Neural cell (in vitro differentiated cells): Measurements from ENCODE around the gene PDS5B. TPM values are rescaled to one million over a fixed set of nuclear protein-coding genes. Genes with fewer than 3 reads are reported as not detected.

ENCODE experiments used
- H2AFZ ChIP-seq: fragments of 200-600, 300-800 bp; sonication (generic), shearing (Covaris generic); 2 replicates; pipeline ENCODE4 v1.6.0; 2014; ENCODE audit warnings: low read depth, mild to moderate bottlenecking, antibody characterized with exemption, low read length, moderate library complexity
- H3F3A ChIP-seq: fragments of 200-600 bp; shearing (Covaris generic); 2 replicates; pipeline ENCODE4 v1.6.1; 2016; ENCODE audit warnings: mild to moderate bottlenecking, moderate library complexity, mixed read lengths, antibody characterized with exemption, low read length; ENCODE audit not compliant: insufficient read depth, poor library complexity, severe bottlenecking
- H3K27ac ChIP-seq: fragments of 200-600, 300-800 bp; sonication (generic), shearing (Covaris generic); 2 replicates; pipeline ENCODE4 v1.5.1; 2014; ENCODE audit warnings: mild to moderate bottlenecking, low read length, moderate library complexity
- H3K27me3 ChIP-seq: fragments of 300-800, 200-600 bp; sonication (generic), shearing (Covaris generic); 2 replicates; pipeline ENCODE4 v1.6.0; 2014; ENCODE audit warnings: mild to moderate bottlenecking, low read depth, low read length, moderate library complexity; ENCODE audit not compliant: insufficient read depth
- H3K36me3 ChIP-seq: fragments of 300-800, 200-600 bp; sonication (generic), shearing (Covaris generic); 2 replicates; pipeline ENCODE4 v1.5.1; 2014; ENCODE audit warnings: mild to moderate bottlenecking, antibody characterized with exemption, low read length, moderate library complexity; ENCODE audit not compliant: insufficient read depth
- H3K4me2 ChIP-seq: fragments of 300-800, 200-600 bp; sonication (generic), shearing (Covaris generic); 2 replicates; pipeline ENCODE4 v1.6.0; 2014; ENCODE audit warnings: mild to moderate bottlenecking, low read length
- H3K4me3 ChIP-seq: fragments of 300-800, 200-600 bp; sonication (generic), shearing (Covaris generic); 2 replicates; pipeline ENCODE4 v1.5.1; 2014; ENCODE audit warnings: mild to moderate bottlenecking, low read length, moderate library complexity
- H3K79me2 ChIP-seq: fragments of 200-600 bp; shearing (Covaris generic); replicated peaks from 2 replicates; pipeline ENCODE4 v1.6.0; 2014; ENCODE audit warnings: mild to moderate bottlenecking, low read length, moderate library complexity; ENCODE audit not compliant: insufficient read depth
- H3K9ac ChIP-seq: fragments of 300-800, 200-600 bp; sonication (generic), shearing (Covaris generic); 2 replicates; pipeline ENCODE4 v1.6.1; 2016; ENCODE audit warnings: mild to moderate bottlenecking, low read length, mixed read lengths
- H3K9me2 ChIP-seq: fragments of 200-600 bp; shearing (Covaris generic); 2 replicates; pipeline ENCODE4 v1.6.1; 2016; ENCODE audit warnings: mild to moderate bottlenecking, low read length, mixed read lengths; ENCODE audit not compliant: insufficient read depth
- H3K9me3 ChIP-seq: fragments of 200-600, 300-800 bp; sonication (generic), shearing (Covaris generic); 2 replicates; pipeline ENCODE4 v1.6.1; 2016; ENCODE audit warnings: mild to moderate bottlenecking, mixed run types, low read length, moderate library complexity, mixed read lengths
- H4K20me1 ChIP-seq: fragments of 200-600 bp; shearing (Covaris generic); 2 replicates; pipeline ENCODE4 v1.6.1; 2016; ENCODE audit warnings: mild to moderate bottlenecking, mixed run types; ENCODE audit not compliant: insufficient read depth
- CTCF ChIP-seq: fragments of 450-650 bp; IDR thresholded peaks from 2 replicates; pipeline ENCODE4 v1.5.1; 2014; ENCODE audit warnings: antibody characterized with exemption, mild to moderate bottlenecking, moderate library complexity; ENCODE audit not compliant: poor library complexity, severe bottlenecking
- EP300 ChIP-seq: fragments of 450-650 bp; conservative IDR thresholded peaks from 2 replicates; pipeline ENCODE4 v1.6.1; 2014; ENCODE audit warnings: antibody characterized with exemption, mild to moderate bottlenecking, moderate library complexity; ENCODE audit not compliant: poor library complexity, severe bottlenecking
- EZH2 ChIP-seq: fragments of 200-600, 300-800 bp; shearing (Covaris generic), sonication (generic); IDR thresholded peaks from 2 replicates; pipeline ENCODE4 v1.6.1; 2014; ENCODE audit warnings: antibody characterized with exemption, low read length, borderline replicate concordance, mild to moderate bottlenecking; ENCODE audit not compliant: insufficient read depth, poor library complexity, severe bottlenecking
- MXI1 ChIP-seq: fragments of 450-650 bp; conservative IDR thresholded peaks from 2 replicates; pipeline ENCODE4 v1.6.1; 2014; ENCODE audit warnings: antibody characterized with exemption, mild to moderate bottlenecking; ENCODE audit not compliant: poor library complexity, severe bottlenecking
- POLR2AphosphoS5 ChIP-seq: IDR thresholded peaks from 2 replicates; pipeline ENCODE4 v1.6.1; 2012
- RAD21 ChIP-seq: fragments of 450-650 bp; conservative IDR thresholded peaks from 2 replicates; pipeline ENCODE4 v1.6.1; 2014; ENCODE audit warnings: antibody characterized with exemption, mild to moderate bottlenecking, moderate library complexity
- REST ChIP-seq: IDR thresholded peaks from 2 replicates; pipeline ENCODE4 v1.6.1; 2012; ENCODE audit warnings: borderline replicate concordance
- SMC3 ChIP-seq: fragments of 450-650 bp; conservative IDR thresholded peaks from 2 replicates; pipeline ENCODE4 v1.6.1; 2014; ENCODE audit warnings: antibody characterized with exemption, mild to moderate bottlenecking, moderate library complexity; ENCODE audit not compliant: poor library complexity
- TAF1 ChIP-seq: IDR thresholded peaks from 2 replicates; pipeline ENCODE4 v1.6.1; 2012; ENCODE audit warnings: low read depth
- polyA plus RNA-seq: library from polyadenylated mRNA; depleted of rRNA; stranded (reverse); fragments of >200 nt; gene quantifications from 2 replicates; pipeline ENCODE4 v1.2.3, GENCODE V29; 2014

Gene PDS5B
- polyA plus RNA-seq, 1 donor from 2014 or later, result 27.6 TPM

DNA sequence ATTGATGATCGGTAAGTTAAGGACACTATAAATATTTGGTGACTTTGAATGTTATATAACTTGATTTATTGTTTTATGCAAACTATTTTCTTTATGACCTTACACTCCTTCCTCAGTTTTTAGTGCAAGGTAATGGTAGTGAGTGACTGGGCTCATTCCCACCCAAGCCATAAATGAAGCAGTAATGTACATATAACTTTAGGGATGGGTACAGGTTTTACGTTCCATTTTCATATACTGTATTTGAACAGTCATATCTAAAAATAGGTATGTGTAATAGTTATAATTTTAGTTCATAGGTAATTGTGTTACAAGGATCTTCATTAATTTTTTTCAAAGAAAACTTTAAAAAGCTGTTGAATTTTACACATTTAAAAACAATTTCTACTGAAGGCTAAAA is 101.0 kb downstream of the PDS5B start:
- no peak overlapping the region for H3K27ac ChIP-seq
- no peaks in the 10 kb centered on the region for H3K79me2 ChIP-seq
- H3K36me3 ChIP-seq, result no peaks in the 10 kb centered on the region
- TF ChIP-seq EP300 (no peak), RAD21 (no peak), MXI1 (no peak), REST (no peak), TAF1 (no peak), SMC3 (no peak), EZH2 (no peak), POLR2AphosphoS5 (no peak), CTCF (no peak)
- H3K9ac ChIP-seq, result no peak overlapping the region
- H4K20me1 ChIP-seq, result no peaks in the 10 kb centered on the region
- no peak overlapping the region for H3K4me3 ChIP-seq
- no peaks in the 10 kb centered on the region for H3K9me2 ChIP-seq
- no peak overlapping the region for H2AFZ ChIP-seq
- H3K4me2 ChIP-seq, result no peak overlapping the region
- H3K9me3 ChIP-seq, result no peaks in the 10 kb centered on the region
- no peaks in the 10 kb centered on the region for H3F3A ChIP-seq
- no peaks in the 10 kb centered on the region for H3K27me3 ChIP-seq

DNA sequence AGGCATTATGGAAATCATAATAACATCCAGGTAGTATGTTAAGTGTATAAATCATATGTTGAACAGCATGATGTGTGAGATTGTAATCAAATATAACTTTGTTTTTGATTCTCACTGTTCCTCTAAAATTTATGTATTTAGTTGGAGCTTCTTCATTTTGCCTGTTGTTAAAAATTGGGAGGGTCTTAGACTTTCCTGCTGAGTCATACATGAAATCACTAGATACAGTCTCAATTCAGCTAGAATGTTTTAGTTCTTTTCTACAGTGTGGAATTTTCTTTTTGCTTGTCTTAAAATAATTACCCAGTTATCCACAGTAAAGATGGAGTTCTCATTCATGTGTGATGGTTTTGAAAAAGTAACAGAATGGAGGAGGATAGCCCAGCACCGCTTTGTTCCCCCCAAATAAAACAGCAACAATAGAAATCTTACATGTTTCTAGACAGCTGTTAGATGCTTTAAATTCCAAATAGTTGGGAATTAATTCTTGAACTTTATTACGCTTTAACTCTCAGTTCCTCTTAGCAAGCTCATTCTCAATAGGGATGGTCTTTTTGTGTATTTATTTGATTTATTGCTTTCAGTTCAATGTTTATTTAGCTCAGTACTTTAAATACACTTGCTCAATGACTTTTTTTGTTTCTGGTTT is 109.5 kb downstream of the PDS5B start:
- H2AFZ ChIP-seq, result no peak overlapping the region
- no peaks in the 10 kb centered on the region for H3K27me3 ChIP-seq
- no peaks in the 10 kb centered on the region for H4K20me1 ChIP-seq
- no peak overlapping the region for H3K4me2 ChIP-seq
- no peak overlapping the region for H3K27ac ChIP-seq
- no peaks in the 10 kb centered on the region for H3K79me2 ChIP-seq
- TF ChIP-seq POLR2AphosphoS5 (no peak), RAD21 (no peak), EP300 (no peak), MXI1 (no peak), REST (no peak), EZH2 (no peak), SMC3 (no peak), CTCF (no peak), TAF1 (no peak)
- no peaks in the 10 kb centered on the region for H3K9me3 ChIP-seq
- no peak overlapping the region for H3K4me3 ChIP-seq
- no peak overlapping the region for H3K9ac ChIP-seq
- H3K36me3 ChIP-seq, result no peaks in the 10 kb centered on the region
- no peaks in the 10 kb centered on the region for H3F3A ChIP-seq
- H3K9me2 ChIP-seq, result no peaks in the 10 kb centered on the region
